HepG2 (cell line): ENCODE measurements around the gene TLK1. TPM values are rescaled to one million over a fixed set of nuclear protein-coding genes. Genes with fewer than 3 reads are reported as not detected.

ENCODE experiments used
- FOXJ3 ChIP-seq: sonication (generic); formaldehyde crosslinking; IDR thresholded peaks from 2 replicates; pipeline ENCODE4 v1.4.0; 2020; ENCODE audit warnings: missing genetic modification reagents, mild to moderate bottlenecking, borderline replicate concordance
- GFI1 ChIP-seq: sonication (generic); formaldehyde crosslinking; IDR thresholded peaks from 2 replicates; pipeline ENCODE4 v1.5.0; 2020; ENCODE audit warnings: missing genetic modification reagents, mild to moderate bottlenecking, borderline replicate concordance
- GZF1 ChIP-seq: sonication (generic); formaldehyde crosslinking; IDR thresholded peaks from 2 replicates; pipeline ENCODE4 v1.5.1; 2020; ENCODE audit warnings: mild to moderate bottlenecking, missing genetic modification reagents
- JUN ChIP-seq: sonication (generic); formaldehyde crosslinking; IDR thresholded peaks from 2 replicates; pipeline ENCODE4 v1.4.0; 2020; ENCODE audit warnings: mild to moderate bottlenecking, missing genetic modification reagents
- PCBP1 ChIP-seq: fragments of 200-400 bp; formaldehyde crosslinking; IDR thresholded peaks from 2 replicates; pipeline ENCODE4 v1.6.1; 2017; ENCODE audit warnings: mild to moderate bottlenecking, low read depth, low read length, borderline replicate concordance
- PPARG ChIP-seq: conservative IDR thresholded peaks from 2 replicates; pipeline ENCODE4 v1.6.1; 2016; ENCODE audit warnings: missing biosample characterization, missing genetic modification reagents
- SMAD9 ChIP-seq: sonication (generic); formaldehyde crosslinking; IDR thresholded peaks from 2 replicates; pipeline ENCODE4 v1.5.1; 2020; ENCODE audit warnings: mild to moderate bottlenecking, missing genetic modification reagents
- SNAPC2 ChIP-seq: sonication (generic); formaldehyde crosslinking; IDR thresholded peaks from 2 replicates; pipeline ENCODE4 v1.8.1; 2022; ENCODE audit warnings: mild to moderate bottlenecking, missing genetic modification reagents
- TBL1XR1 ChIP-seq: fragments of 150-350 bp; IDR thresholded peaks from 2 replicates; pipeline ENCODE4 v1.6.1; 2014; ENCODE audit warnings: borderline replicate concordance, low read length; ENCODE audit not compliant: partially characterized antibody
- TP53 ChIP-seq: sonication (generic); formaldehyde crosslinking; conservative IDR thresholded peaks from 2 replicates; pipeline ENCODE4 v1.4.0; 2020; ENCODE audit warnings: missing genetic modification reagents
- YEATS4 ChIP-seq: sonication (generic); formaldehyde crosslinking; IDR thresholded peaks from 2 replicates; pipeline ENCODE4 v1.4.0; 2020; ENCODE audit warnings: missing genetic modification reagents, borderline replicate concordance
- ZBTB21 ChIP-seq: sonication (generic); formaldehyde crosslinking; IDR thresholded peaks from 2 replicates; pipeline ENCODE4 v1.4.0; 2020; ENCODE audit warnings: missing genetic modification reagents
- ZNF253 ChIP-seq: sonication (generic); formaldehyde crosslinking; IDR thresholded peaks from 2 replicates; pipeline ENCODE4 v1.8.0; 2022; ENCODE audit warnings: mild to moderate bottlenecking, missing genetic modification reagents, borderline replicate concordance
- ZNF264 ChIP-seq: sonication (generic); formaldehyde crosslinking; IDR thresholded peaks from 2 replicates; pipeline ENCODE4 v1.4.0; 2020; ENCODE audit warnings: missing genetic modification reagents
- ZNF672 ChIP-seq: sonication (generic); formaldehyde crosslinking; IDR thresholded peaks from 2 replicates; pipeline ENCODE4 v1.8.1; 2022; ENCODE audit warnings: missing genetic modification reagents
- ZNF687 ChIP-seq: sonication (generic); formaldehyde crosslinking; IDR thresholded peaks from 2 replicates; pipeline ENCODE4 v1.5.1; 2020; ENCODE audit warnings: mild to moderate bottlenecking, missing genetic modification reagents, moderate library complexity
- ZNF749 ChIP-seq: sonication (generic); formaldehyde crosslinking; IDR thresholded peaks from 2 replicates; pipeline ENCODE4 v1.8.0; 2022; ENCODE audit warnings: mild to moderate bottlenecking, missing genetic modification reagents, moderate library complexity, borderline replicate concordance
- ZSCAN22 ChIP-seq: sonication (generic); formaldehyde crosslinking; IDR thresholded peaks from 2 replicates; pipeline ENCODE4 v1.4.0; 2020; ENCODE audit warnings: mild to moderate bottlenecking, missing genetic modification reagents
- ZSCAN30 ChIP-seq: sonication (generic); formaldehyde crosslinking; IDR thresholded peaks from 2 replicates; pipeline ENCODE4 v1.5.0; 2020; ENCODE audit warnings: mild to moderate bottlenecking, missing genetic modification reagents
- polyA plus RNA-seq, 8 experiments: library from polyadenylated mRNA; depleted of rRNA in 3 of 8; stranded (reverse) in 7 of 8; unstranded in 1 of 8; fragments of >200 nt; fragmentation: Illumina TruSeq in 4 of 8; extraction: Trizol in 4 of 8; gene quantifications; 2 replicates each; pipeline versions ENCODE4 v1.2.1 to v1.2.3, GENCODE V29; 2011 to 2016; ENCODE audit warnings: low read depth in 4 of 8, missing spikeins in 1 of 8, mixed read lengths in 1 of 8; ENCODE audit not compliant: insufficient read depth in 1 of 8
- total RNA-seq, 5 experiments: library from RNA; depleted of rRNA; stranded (reverse); fragments of >200 nt; fragmentation: Illumina TruSeq; extraction: Trizol; gene quantifications; 2 replicates each; pipeline ENCODE4 v1.2.3, GENCODE V29; 2016; ENCODE audit warnings: low read depth in 1 of 5
- TF ChIP-seq, protein P1 (sequence below): sonication (generic); formaldehyde crosslinking; IDR thresholded peaks from 2 replicates; pipeline ENCODE4 v1.4.0; 2020; ENCODE audit warnings: missing genetic modification reagents, borderline replicate concordance
- TF ChIP-seq, protein P2 (sequence below): sonication (generic); formaldehyde crosslinking; IDR thresholded peaks from 2 replicates; pipeline ENCODE4 v1.4.0; 2020; ENCODE audit warnings: mild to moderate bottlenecking, missing genetic modification reagents

The TLK1 gene
- total and polyA plus RNA-seq, 2 of the 13 experiments (the other 11 are each of a cell fraction or from before 2014, with no cell fraction given) = 16.8 to 28.7 TPM

DNA sequence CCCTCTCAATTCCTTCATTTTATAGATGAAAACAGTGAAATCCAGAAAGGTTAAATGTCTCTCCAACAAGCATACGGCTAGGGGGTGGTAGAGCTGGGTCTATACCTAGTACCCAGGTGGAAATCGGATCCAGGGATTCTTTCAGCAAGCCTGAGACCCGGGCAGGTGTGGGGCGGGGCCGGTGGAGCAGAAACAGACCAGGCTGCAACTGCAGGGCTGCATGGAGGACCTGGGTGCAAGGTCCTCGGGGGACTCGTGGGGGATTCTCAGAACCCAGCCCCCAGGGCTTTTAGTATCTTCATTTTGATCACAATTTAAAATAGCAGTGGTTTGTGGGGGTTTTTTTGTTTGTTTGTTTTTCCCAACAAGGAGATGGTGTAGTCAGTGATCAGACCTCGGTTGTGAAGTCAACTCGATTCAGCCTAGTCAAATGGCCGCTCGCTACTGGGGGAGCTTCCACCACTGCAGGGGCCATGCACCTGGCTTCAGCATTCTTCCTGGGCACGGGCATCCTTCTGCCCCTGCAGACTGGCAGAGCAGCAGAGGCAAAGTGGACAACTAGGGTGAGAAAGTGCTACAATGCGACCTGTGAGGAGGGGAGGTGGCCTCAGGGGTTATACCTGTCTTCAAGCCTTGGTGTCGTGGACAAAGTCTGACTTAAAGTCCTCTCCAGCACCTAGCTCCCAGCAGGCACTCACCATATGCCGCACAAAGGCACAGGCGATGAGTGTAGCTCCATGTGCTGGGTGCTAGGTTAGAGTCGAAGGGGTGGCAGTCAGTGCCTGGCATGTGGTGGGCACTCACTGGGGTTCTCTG, 185.4 kb downstream of the TLK1 start (continued):
- TF ChIP-seq, protein P1, sequence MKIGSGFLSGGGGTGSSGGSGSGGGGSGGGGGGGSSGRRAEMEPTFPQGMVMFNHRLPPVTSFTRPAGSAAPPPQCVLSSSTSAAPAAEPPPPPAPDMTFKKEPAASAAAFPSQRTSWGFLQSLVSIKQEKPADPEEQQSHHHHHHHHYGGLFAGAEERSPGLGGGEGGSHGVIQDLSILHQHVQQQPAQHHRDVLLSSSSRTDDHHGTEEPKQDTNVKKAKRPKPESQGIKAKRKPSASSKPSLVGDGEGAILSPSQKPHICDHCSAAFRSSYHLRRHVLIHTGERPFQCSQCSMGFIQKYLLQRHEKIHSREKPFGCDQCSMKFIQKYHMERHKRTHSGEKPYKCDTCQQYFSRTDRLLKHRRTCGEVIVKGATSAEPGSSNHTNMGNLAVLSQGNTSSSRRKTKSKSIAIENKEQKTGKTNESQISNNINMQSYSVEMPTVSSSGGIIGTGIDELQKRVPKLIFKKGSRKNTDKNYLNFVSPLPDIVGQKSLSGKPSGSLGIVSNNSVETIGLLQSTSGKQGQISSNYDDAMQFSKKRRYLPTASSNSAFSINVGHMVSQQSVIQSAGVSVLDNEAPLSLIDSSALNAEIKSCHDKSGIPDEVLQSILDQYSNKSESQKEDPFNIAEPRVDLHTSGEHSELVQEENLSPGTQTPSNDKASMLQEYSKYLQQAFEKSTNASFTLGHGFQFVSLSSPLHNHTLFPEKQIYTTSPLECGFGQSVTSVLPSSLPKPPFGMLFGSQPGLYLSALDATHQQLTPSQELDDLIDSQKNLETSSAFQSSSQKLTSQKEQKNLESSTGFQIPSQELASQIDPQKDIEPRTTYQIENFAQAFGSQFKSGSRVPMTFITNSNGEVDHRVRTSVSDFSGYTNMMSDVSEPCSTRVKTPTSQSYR (CRISPR knock-in tag) = no peak
- TF ChIP-seq TP53 (CRISPR knock-in tag) (no peak), SMAD9 (CRISPR knock-in tag) (no peak), ZBTB21 (CRISPR knock-in tag) (no peak), PCBP1 (no peak), JUN (CRISPR knock-in tag) (no peak), SNAPC2 (CRISPR knock-in tag) (0 out of 2 replicates have a peak, but pooled peaks have one; percentile 50), ZSCAN30 (no peak), TBL1XR1 (no peak), ZNF253 (CRISPR knock-in tag) (no peak), GZF1 (CRISPR knock-in tag) (no peak), GFI1 (CRISPR knock-in tag) (peak; percentile 67; the same call in 1 of the 2 replicates), ZNF749 (no peak), ZNF672 (CRISPR knock-in tag) (no peak), ZNF264 (CRISPR knock-in tag) (no peak), ZNF687 (CRISPR knock-in tag) (peak; percentile 87), FOXJ3 (CRISPR knock-in tag) (no peak), ZSCAN22 (CRISPR knock-in tag) (peak; percentile 43; the same call in 1 of the 2 replicates), PPARG (no peak), YEATS4 (CRISPR knock-in tag) (no peak)
- TF ChIP-seq, protein P2, sequence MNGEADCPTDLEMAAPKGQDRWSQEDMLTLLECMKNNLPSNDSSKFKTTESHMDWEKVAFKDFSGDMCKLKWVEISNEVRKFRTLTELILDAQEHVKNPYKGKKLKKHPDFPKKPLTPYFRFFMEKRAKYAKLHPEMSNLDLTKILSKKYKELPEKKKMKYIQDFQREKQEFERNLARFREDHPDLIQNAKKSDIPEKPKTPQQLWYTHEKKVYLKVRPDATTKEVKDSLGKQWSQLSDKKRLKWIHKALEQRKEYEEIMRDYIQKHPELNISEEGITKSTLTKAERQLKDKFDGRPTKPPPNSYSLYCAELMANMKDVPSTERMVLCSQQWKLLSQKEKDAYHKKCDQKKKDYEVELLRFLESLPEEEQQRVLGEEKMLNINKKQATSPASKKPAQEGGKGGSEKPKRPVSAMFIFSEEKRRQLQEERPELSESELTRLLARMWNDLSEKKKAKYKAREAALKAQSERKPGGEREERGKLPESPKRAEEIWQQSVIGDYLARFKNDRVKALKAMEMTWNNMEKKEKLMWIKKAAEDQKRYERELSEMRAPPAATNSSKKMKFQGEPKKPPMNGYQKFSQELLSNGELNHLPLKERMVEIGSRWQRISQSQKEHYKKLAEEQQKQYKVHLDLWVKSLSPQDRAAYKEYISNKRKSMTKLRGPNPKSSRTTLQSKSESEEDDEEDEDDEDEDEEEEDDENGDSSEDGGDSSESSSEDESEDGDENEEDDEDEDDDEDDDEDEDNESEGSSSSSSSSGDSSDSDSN (CRISPR knock-in tag) = peak; percentile 18; the same call in 1 of the 2 replicates
